H1 (cell line): ENCODE data around the gene RAD54L. TPM values are rescaled to one million over a fixed set of nuclear protein-coding genes. Genes with fewer than 3 reads are reported as not detected.

Source experiments
- CTCF ChIA-PET: fragments of 300-600 bp; sonication (Branson Sonifier 250); formaldehyde crosslinking; loops from one replicate; lab custom pipeline; 2021; ENCODE audit not compliant: partially characterized antibody; lab: Charles Lee
- POLR2A ChIA-PET: fragments of 300-600 bp; sonication (Branson Sonifier 250); formaldehyde crosslinking; loops from one replicate; lab custom pipeline; 2021; ENCODE audit warnings: inconsistent platforms; ENCODE audit not compliant: partially characterized antibody; lab: Charles Lee
- DNase-seq, 2 experiments: peaks; one replicate each; pipeline versions ENCODE4 v3.0.0 to v3.0.0-alpha.2; 2010 to 2022; ENCODE audit warnings: low spot score in 2 of 2, low read depth in 1 of 2, mixed read lengths in 1 of 2
- FAIRE-seq: peaks from 2 replicates; lab custom pipeline; 2011; peaks lifted over from hg19 to GRCh38; lab: Jason Lieb, UNC
- H2AFZ ChIP-seq: 2 replicates; pipeline ENCODE4 v1.8.1; 2012; ENCODE audit warnings: low read length, inconsistent platforms
- H2AK5ac ChIP-seq: 2 replicates; pipeline ENCODE4 v1.6.1; 2013; ENCODE audit warnings: low read depth, low read length
- H2BK120ac ChIP-seq: replicated peaks from 2 replicates; pipeline ENCODE3; 2013; ENCODE audit warnings: low read depth, low read length, inconsistent platforms
- H2BK12ac ChIP-seq: 2 replicates; pipeline ENCODE4 v1.6.1; 2013; ENCODE audit warnings: low read depth, low read length
- H2BK15ac ChIP-seq: 2 replicates; pipeline ENCODE4 v1.6.1; 2013; ENCODE audit warnings: low read length
- H2BK20ac ChIP-seq: 2 replicates; pipeline ENCODE4 v1.6.1; 2013; ENCODE audit warnings: low read length
- H2BK5ac ChIP-seq: 2 replicates; pipeline ENCODE4 v1.6.1; 2013; ENCODE audit warnings: low read depth, low read length
- H3K14ac ChIP-seq: 2 replicates; pipeline ENCODE4 v1.6.1; 2013; ENCODE audit warnings: inconsistent platforms; ENCODE audit not compliant: insufficient read length
- H3K18ac ChIP-seq: 2 replicates; pipeline ENCODE4 v1.6.1; 2013; ENCODE audit warnings: low read length; ENCODE audit errors: extremely low read depth
- H3K23ac ChIP-seq: 2 replicates; pipeline ENCODE4 v1.6.1; 2013; ENCODE audit warnings: inconsistent platforms; ENCODE audit not compliant: insufficient read length
- H3K23me2 ChIP-seq: 2 replicates; pipeline ENCODE4 v1.6.1; 2013; ENCODE audit warnings: low read depth, low read length
- H3K27ac ChIP-seq: 2 replicates; pipeline ENCODE4 v1.6.1; 2011; ENCODE audit warnings: low read depth, low read length, inconsistent platforms
- H3K27me3 ChIP-seq, 4 experiments: replicated peaks in 1 of 4; 1 replicate in 1 of 4; 2 replicates in 3 of 4; pipeline versions ENCODE4 v1.6.1 to v1.8.1; 2011 to 2013; ENCODE audit warnings: low read length in 3 of 4, mild to moderate bottlenecking in 3 of 4, inconsistent platforms in 2 of 4, mixed read lengths in 2 of 4, moderate library complexity in 1 of 4; ENCODE audit not compliant: control insufficient read depth in 3 of 4, insufficient read depth in 3 of 4; ENCODE audit errors: extremely low read depth in 1 of 4
- H3K36me3 ChIP-seq, 4 experiments: 2 replicates each; pipeline versions ENCODE4 v1.6.1 to v1.8.1; 2011 to 2013; ENCODE audit warnings: mild to moderate bottlenecking in 4 of 4, low read length in 3 of 4, moderate library complexity in 2 of 4, control low read depth in 1 of 4, inconsistent platforms in 1 of 4; ENCODE audit not compliant: insufficient read depth in 4 of 4, control insufficient read depth in 2 of 4
- H3K4ac ChIP-seq: replicated peaks from 2 replicates; pipeline ENCODE3; 2013; ENCODE audit warnings: low read length, low read depth, mixed read lengths, inconsistent platforms; ENCODE audit not compliant: insufficient read length
- H3K4me1 ChIP-seq, 4 experiments: replicated peaks in 1 of 4; 1 replicate in 1 of 4; 2 replicates in 3 of 4; pipeline versions ENCODE4 v1.6.1 to v1.8.1; 2011 to 2013; ENCODE audit warnings: low read length in 3 of 4, inconsistent platforms in 2 of 4, mixed read lengths in 1 of 4; ENCODE audit not compliant: insufficient read depth in 4 of 4, control insufficient read depth in 3 of 4
- H3K4me2 ChIP-seq, 2 experiments: 2 replicates each; pipeline versions ENCODE4 v1.6.1 to v1.8.1; 2011 to 2013; ENCODE audit warnings: low read depth in 2 of 2, low read length in 2 of 2, control low read depth in 1 of 2, inconsistent platforms in 1 of 2, mild to moderate bottlenecking in 1 of 2; ENCODE audit not compliant: insufficient read depth in 1 of 2
- H3K4me3 ChIP-seq, 4 experiments: fragments of 200-600, 300-600 bp in 1 of 4; sonication (generic), shearing (Covaris generic), sonication (Bioruptor Twin) in 1 of 4; 2 replicates each; pipeline versions ENCODE4 v1.5.1 to v1.8.1; 2011 to 2016; ENCODE audit warnings: low read length in 4 of 4, low read depth in 3 of 4, control low read depth in 2 of 4, inconsistent platforms in 2 of 4, mild to moderate bottlenecking in 2 of 4, mixed read lengths in 1 of 4, moderate library complexity in 1 of 4; ENCODE audit not compliant: insufficient read depth in 2 of 4; ENCODE audit errors: extremely low read depth in 1 of 4
- H3K56ac ChIP-seq: replicated peaks from 2 replicates; pipeline ENCODE3; 2013; ENCODE audit warnings: low read depth, mild to moderate bottlenecking, mixed read lengths, low read length, inconsistent platforms; ENCODE audit not compliant: insufficient read length
- H3K79me1 ChIP-seq: 2 replicates; pipeline ENCODE4 v1.6.1; 2013; ENCODE audit warnings: low read depth, low read length, control low read depth
- H3K79me2 ChIP-seq, 2 experiments: 2 replicates each; pipeline versions ENCODE4 v1.6.1 to v1.8.1; 2012 to 2013; ENCODE audit warnings: low read length in 2 of 2, mild to moderate bottlenecking in 2 of 2, inconsistent platforms in 1 of 2; ENCODE audit not compliant: insufficient read depth in 2 of 2, control insufficient read depth in 1 of 2
- H3K9ac ChIP-seq, 4 experiments: replicated peaks in 1 of 4; 1 replicate in 1 of 4; 2 replicates in 3 of 4; pipeline versions ENCODE4 v1.6.1 to v1.8.1; 2011 to 2013; ENCODE audit warnings: low read depth in 3 of 4, low read length in 3 of 4, control low read depth in 2 of 4, mild to moderate bottlenecking in 2 of 4, moderate library complexity in 2 of 4, inconsistent platforms in 1 of 4; ENCODE audit errors: extremely low read depth in 1 of 4
- H3K9me3 ChIP-seq, 2 experiments: 2 replicates each; pipeline versions ENCODE4 v1.6.1 to v1.8.1; 2012 to 2013; ENCODE audit warnings: mild to moderate bottlenecking in 2 of 2, moderate library complexity in 2 of 2, control low read depth in 1 of 2, inconsistent platforms in 1 of 2, low read depth in 1 of 2, low read length in 1 of 2, mixed read lengths in 1 of 2; ENCODE audit not compliant: insufficient read depth in 2 of 2
- H4K20me1 ChIP-seq, 2 experiments: replicated peaks in 1 of 2; 2 replicates each; pipeline versions ENCODE3 to v1.8.1; 2011 to 2013; ENCODE audit warnings: inconsistent platforms in 2 of 2, low read length in 2 of 2, mild to moderate bottlenecking in 1 of 2; ENCODE audit not compliant: insufficient read depth in 2 of 2, control insufficient read depth in 1 of 2
- H4K5ac ChIP-seq: 2 replicates; pipeline ENCODE4 v1.6.1; 2013; ENCODE audit warnings: low read length, low read depth, mixed read lengths, inconsistent platforms; ENCODE audit not compliant: insufficient read length
- H4K8ac ChIP-seq: 2 replicates; pipeline ENCODE4 v1.8.0; 2013; ENCODE audit warnings: mild to moderate bottlenecking, moderate library complexity, low read length, inconsistent platforms; ENCODE audit not compliant: insufficient read depth; ENCODE audit errors: extremely low read depth
- H4K91ac ChIP-seq: replicated peaks from 2 replicates; pipeline ENCODE3; 2013; ENCODE audit warnings: low read length, mixed read lengths, inconsistent platforms; ENCODE audit not compliant: insufficient read length
- KDM1A ChIP-seq: fragments of 200-600, 300-600 bp; sonication (generic); IDR thresholded peaks from 2 replicates; pipeline ENCODE4 v1.7.1; 2016; ENCODE audit warnings: mild to moderate bottlenecking, low read length, borderline replicate concordance
- TCF12 ChIP-seq: IDR thresholded peaks from 2 replicates; pipeline ENCODE4 v1.6.1; 2011; ENCODE audit warnings: low read depth, mild to moderate bottlenecking, low read length
- polyA plus RNA-seq, 7 experiments: library from polyadenylated mRNA; depleted of rRNA in 3 of 7; stranded (reverse) in 5 of 7; unstranded in 2 of 7; fragments of >200 nt in 5 of 7; fragments of 200-250 nt in 2 of 7; gene quantifications; 1 replicate in 5 of 7; 2 replicates in 1 of 7; 4 replicates in 1 of 7; pipeline versions ENCODE4 v1.2.1 to v1.2.3, GENCODE V29; 2011 to 2013; ENCODE audit warnings: missing spikeins in 2 of 7, mixed read lengths in 2 of 7
- total RNA-seq: library from RNA; stranded (reverse); fragmentation: NEBNext Ultra II Directional; extraction: Animal tissue kit (Norgen Biotek cat#: 25700); gene quantifications from 2 replicates; pipeline ENCODE4 v1.2.1, GENCODE V29; 2021

The RAD54L gene
- total and polyA plus RNA-seq, 2 of the 8 experiments (the other 6 are each of a cell fraction or from before 2014, with no cell fraction given) = 43.5 to 50.3 TPM

DNA sequence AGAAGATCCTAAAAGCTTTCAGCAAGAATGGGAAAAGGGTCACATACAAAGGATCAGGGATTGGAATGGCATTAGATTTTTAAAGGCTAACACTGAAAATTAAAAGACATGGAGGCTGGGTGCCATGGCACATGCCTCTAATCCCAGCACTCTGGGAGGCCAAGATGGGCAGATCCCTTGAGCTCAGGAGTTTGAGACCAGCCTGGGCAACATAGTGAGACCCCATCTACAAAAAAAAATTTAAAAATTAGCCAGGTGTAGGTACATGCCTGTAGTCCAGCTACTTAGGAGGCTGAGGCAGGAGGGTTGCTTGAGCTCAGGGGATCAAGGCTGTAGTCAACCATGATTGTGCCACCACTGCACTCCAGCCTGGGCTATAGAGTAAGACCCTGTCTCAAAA, 32.1 kb upstream of the RAD54L start:
- H2BK120ac ChIP-seq = no peak overlapping the region
- no peak overlapping the region for H3K23ac ChIP-seq
- H2BK12ac ChIP-seq = no peak overlapping the region
- no peak overlapping the region for H3K14ac ChIP-seq
- no peak overlapping the region for H2AFZ ChIP-seq
- H3K4me2 ChIP-seq = no peak overlapping the region
- ChIA-PET CTCF (interaction anchor here (0.6 to 1.0 kb wide), 2 partner anchors 8 to 684 kb away, joined by 3 to 4 read pairs; no protein-coding TSS in a partner anchor), POLR2A (no interaction called here)
- no peak overlapping the region for H2BK20ac ChIP-seq
- H4K91ac ChIP-seq = no peak overlapping the region
- no peaks in the 10 kb centered on the region for H3K36me3 ChIP-seq
- no peaks in the 10 kb centered on the region for H3K27me3 ChIP-seq
- H3K9me3 ChIP-seq = no peaks in the 10 kb centered on the region
- no peak overlapping the region for H3K9ac ChIP-seq
- H3K27ac ChIP-seq = no peak overlapping the region
- no peaks in the 10 kb centered on the region for H3K4me1 ChIP-seq
- H3K56ac ChIP-seq = no peak overlapping the region
- H4K20me1 ChIP-seq = no peaks in the 10 kb centered on the region
- FAIRE-seq (no peak), DNase-seq (no peak)
- no peak overlapping the region for H2BK15ac ChIP-seq
- no peak overlapping the region for H4K5ac ChIP-seq
- H4K8ac ChIP-seq = no peak overlapping the region
- TF ChIP-seq TCF12 (no peak), KDM1A (0 out of 2 replicates have a peak, but pooled peaks have one; percentile 30)
- no peak overlapping the region for H2BK5ac ChIP-seq
- H3K79me2 ChIP-seq = no peaks in the 10 kb centered on the region
- no peaks in the 10 kb centered on the region; the same call in 1 of the 2 replicates for H3K23me2 ChIP-seq
- H3K4me3 ChIP-seq = no peak overlapping the region
- H3K18ac ChIP-seq = no peak overlapping the region
- no peak overlapping the region for H2AK5ac ChIP-seq
- no peak overlapping the region for H3K4ac ChIP-seq
- no peaks in the 10 kb centered on the region for H3K79me1 ChIP-seq
